Prostate gland (tissue), 2 donors: ENCODE results near the gene LRRC3B. TPM values are rescaled to one million over a fixed set of nuclear protein-coding genes. Genes with fewer than 3 reads are reported as not detected.

Source experiments
- DNase-seq: peaks from one replicate; pipeline ENCODE4 v3.0.0-alpha.2; 2019; ENCODE audit warnings: low spot score
- H3K27ac ChIP-seq, 2 donors: fragments of 200-600 bp; sonication (generic); 2 replicates each; pipeline ENCODE4 v1.5.1; 2017 to 2019
- H3K27me3 ChIP-seq: fragments of 200-600 bp; sonication (generic); replicated peaks from 2 replicates; pipeline ENCODE4 v1.5.1; 2019; ENCODE audit not compliant: insufficient read depth
- H3K36me3 ChIP-seq, 2 donors: fragments of 200-600 bp; sonication (generic); 1 replicate in 1 of 2; 2 replicates in 1 of 2; pipeline versions ENCODE4 v1.5.1 to v1.8.1; 2017 to 2019
- H3K4me1 ChIP-seq: fragments of 200-600 bp; sonication (generic); replicated peaks from 2 replicates; pipeline ENCODE4 v1.5.1; 2019
- H3K4me3 ChIP-seq, 2 donors: fragments of 200-600 bp; sonication (generic); 2 replicates each; pipeline ENCODE4 v1.5.1; 2017 to 2019
- H3K9me3 ChIP-seq: fragments of 200-600 bp; sonication (generic); 2 replicates; pipeline ENCODE4 v1.5.1; 2017
- POLR2A ChIP-seq: fragments of 450-650 bp; IDR thresholded peaks from one replicate; pipeline ENCODE4 v1.6.1; 2016; ENCODE audit warnings: antibody characterized with exemption, mild to moderate bottlenecking
- POLR2AphosphoS5 ChIP-seq: sonication (generic); formaldehyde crosslinking; IDR thresholded peaks from one replicate; pipeline ENCODE4 v1.6.1; 2017; ENCODE audit warnings: antibody characterized with exemption
- WGBS: methylation state at CpG from one replicate; pipeline ENCODE4 v1.1.5; 2018; 5-methylcytosine and 5-hydroxymethylcytosine counted together
- intact Hi-C: fragments of 100-400 bp; cut with DNase I; formaldehyde crosslinking; loops from one replicate; pipeline ENCODE4 v1.14.2; 2022
- total RNA-seq, 2 donors: library from RNA; depleted of rRNA; stranded (reverse); fragments of >200 nt; gene quantifications; one replicate each; pipeline ENCODE4 v1.1.0, GENCODE V29; 2016
- TF ChIP-seq, protein P1 (sequence below), 4 experiments: fragments of 200-600 bp in 2 of 4; fragments of 450-650 bp in 2 of 4; sonication (generic) in 2 of 4; IDR thresholded peaks; 1 replicate in 3 of 4; 2 replicates in 1 of 4; pipeline ENCODE4 v1.5.1; 2016 to 2019; ENCODE audit warnings: antibody characterized with exemption in 4 of 4, mild to moderate bottlenecking in 2 of 4, moderate library complexity in 2 of 4

Gene LRRC3B
- total RNA-seq, 2 donors from 2014 or later = 0.09 to 1.5 TPM

- no peaks in the 10 kb centered on the region for H3K4me1 ChIP-seq
- TF ChIP-seq POLR2A = no peak
- no peak for TF ChIP-seq POLR2AphosphoS5
- TF ChIP-seq, protein P1, sequence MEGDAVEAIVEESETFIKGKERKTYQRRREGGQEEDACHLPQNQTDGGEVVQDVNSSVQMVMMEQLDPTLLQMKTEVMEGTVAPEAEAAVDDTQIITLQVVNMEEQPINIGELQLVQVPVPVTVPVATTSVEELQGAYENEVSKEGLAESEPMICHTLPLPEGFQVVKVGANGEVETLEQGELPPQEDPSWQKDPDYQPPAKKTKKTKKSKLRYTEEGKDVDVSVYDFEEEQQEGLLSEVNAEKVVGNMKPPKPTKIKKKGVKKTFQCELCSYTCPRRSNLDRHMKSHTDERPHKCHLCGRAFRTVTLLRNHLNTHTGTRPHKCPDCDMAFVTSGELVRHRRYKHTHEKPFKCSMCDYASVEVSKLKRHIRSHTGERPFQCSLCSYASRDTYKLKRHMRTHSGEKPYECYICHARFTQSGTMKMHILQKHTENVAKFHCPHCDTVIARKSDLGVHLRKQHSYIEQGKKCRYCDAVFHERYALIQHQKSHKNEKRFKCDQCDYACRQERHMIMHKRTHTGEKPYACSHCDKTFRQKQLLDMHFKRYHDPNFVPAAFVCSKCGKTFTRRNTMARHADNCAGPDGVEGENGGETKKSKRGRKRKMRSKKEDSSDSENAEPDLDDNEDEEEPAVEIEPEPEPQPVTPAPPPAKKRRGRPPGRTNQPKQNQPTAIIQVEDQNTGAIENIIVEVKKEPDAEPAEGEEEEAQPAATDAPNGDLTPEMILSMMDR (IDR thresholded peaks at IDR 0.05) = no peak
- no peak for DNase-seq
- no peak overlapping the region for H3K4me3 ChIP-seq
- intact Hi-C loops = no loop called here
- H3K27me3 ChIP-seq = no peaks in the 10 kb centered on the region
- 67% methylated on average over 8 of the region's 8 CpGs for WGBS
- no peaks in the 10 kb centered on the region for H3K36me3 ChIP-seq
- no peak overlapping the region for H3K27ac ChIP-seq
- H3K9me3 ChIP-seq = no peaks in the 10 kb centered on the region
Observed at GRCh38 chr3:26614006-26614685, 8.4 kb upstream of the LRRC3B start.

- Histone ChIP-seq H3K27me3 (peaks cover 13% of the 10 kb centered on the region), H3K4me3 (no peak overlapping the region), H3K4me1 (no peaks in the 10 kb centered on the region), H3K9me3 (no peaks in the 10 kb centered on the region), H3K36me3 (no peaks in the 10 kb centered on the region), H3K27ac (no peak overlapping the region)
- no peak for DNase-seq
- intact Hi-C loops = no loop called here
- no peak for TF ChIP-seq POLR2AphosphoS5
- TF ChIP-seq POLR2A = no peak
- TF ChIP-seq, protein P1 (IDR thresholded peaks at IDR 0.05) = no peak
Observed at GRCh38 chr3:26621176-26621575, 1.4 kb upstream of the LRRC3B start.

DNA sequence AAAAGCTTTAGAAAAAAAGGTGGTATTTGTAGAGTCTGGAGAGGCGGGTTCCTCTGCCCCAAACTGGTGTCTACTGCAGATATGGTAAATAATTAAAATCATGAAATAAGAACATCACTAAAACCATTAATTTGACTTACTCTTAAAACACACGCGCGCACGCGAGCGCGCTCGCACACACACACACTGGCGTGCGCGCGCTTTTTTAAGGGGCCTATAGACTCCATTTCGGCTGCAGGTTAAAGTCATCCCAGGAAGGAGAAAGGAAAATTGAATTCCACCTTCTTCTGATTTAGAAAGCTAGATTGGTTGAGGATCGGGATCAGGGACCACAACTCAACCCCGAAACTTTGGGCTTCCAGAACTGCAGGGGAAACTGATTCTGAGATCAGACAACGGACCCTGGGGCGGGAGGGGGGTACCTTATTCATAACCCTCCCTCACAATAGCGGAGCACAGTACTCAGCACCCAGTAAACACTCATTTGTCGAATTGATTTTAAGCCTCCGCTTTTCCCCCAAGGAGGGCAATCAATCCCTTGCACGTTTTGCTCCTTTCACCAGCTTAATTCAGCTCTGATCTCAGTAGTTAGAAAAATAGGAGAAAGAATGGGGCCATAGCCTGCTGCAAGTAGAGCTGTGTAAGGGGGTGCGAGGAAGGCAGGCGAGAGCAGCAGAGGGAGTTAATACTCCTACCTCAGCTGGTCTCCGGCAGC lies 509 bp upstream of the LRRC3B start:
- Histone ChIP-seq H3K27me3 (peaks cover 13% of the 10 kb centered on the region), H3K27ac (no peak overlapping the region), H3K4me3 (no peak overlapping the region), H3K9me3 (no peaks in the 10 kb centered on the region), H3K36me3 (no peaks in the 10 kb centered on the region), H3K4me1 (no peaks in the 10 kb centered on the region)
- 8% methylated on average over 25 of the region's 25 CpGs for WGBS
- intact Hi-C loops = no loop called here
- TF ChIP-seq POLR2A = no peak
- TF ChIP-seq, protein P1 (IDR thresholded peaks at IDR 0.05) = no peak
- TF ChIP-seq POLR2AphosphoS5 = no peak
- DNase-seq = no peak

GRCh38 chr3:26623419-26624208 lies 1.0 kb downstream of the LRRC3B start:
- H3K4me3 ChIP-seq = no peak overlapping the region
- intact Hi-C loops = no loop called here

More at GRCh38 chr3:26623419-26624208, 1.0 kb downstream of the LRRC3B start:
- DNase-seq = no peak
- WGBS = 4% methylated on average over 33 of the region's 33 CpGs
- Histone ChIP-seq H3K9me3 (no peaks in the 10 kb centered on the region), H3K36me3 (no peaks in the 10 kb centered on the region), H3K27ac (no peak overlapping the region), H3K4me1 (no peaks in the 10 kb centered on the region), H3K27me3 (peaks cover 13% of the 10 kb centered on the region)
- TF ChIP-seq POLR2A = no peak
- TF ChIP-seq, protein P1 (IDR thresholded peaks at IDR 0.05) = no peak
- TF ChIP-seq POLR2AphosphoS5 = no peak
